Calu3 (cell line): ENCODE data around the gene TBPL2. TPM values are rescaled to one million over a fixed set of nuclear protein-coding genes. Genes with fewer than 3 reads are reported as not detected.

Experiments used
- Bru-seq: library from RNA; stranded (reverse); fragments of 400-500 nt; gene quantifications from one replicate; lab custom pipeline; 2021; lab: Mats Ljungman, UMichigan
- BruChase-seq, 2 experiments: library from RNA; stranded (reverse); fragments of 400-500 nt; gene quantifications; one replicate each; lab custom pipeline; 2021; lab: Mats Ljungman, UMichigan
- BruUV-seq: library from RNA; stranded (reverse); fragments of 400-500 nt; replicated peaks from 2 replicates; lab custom pipeline; 2021; lab: Mats Ljungman, UMichigan
- CTCF ChIA-PET: fragments of 300-600 bp; sonication (Branson Sonifier 250); formaldehyde crosslinking; loops from one replicate; lab custom pipeline; 2022; ENCODE audit warnings: antibody characterized with exemption; lab: Charles Lee
- DNase-seq: peaks from one replicate; pipeline ENCODE4 v3.0.0; 2022
- H3K27ac Mint-ChIP-seq: one replicate; pipeline ENCODE4 v1.8.0; 2022; ENCODE audit warnings: mixed read lengths; ENCODE audit not compliant: unreplicated experiment
- H3K27me3 Mint-ChIP-seq: one replicate; pipeline ENCODE4 v1.8.0; 2022; ENCODE audit warnings: mixed read lengths; ENCODE audit not compliant: unreplicated experiment
- H3K36me3 Mint-ChIP-seq: one replicate; pipeline ENCODE4 v1.8.0; 2022; ENCODE audit warnings: mild to moderate bottlenecking, moderate library complexity, mixed read lengths; ENCODE audit not compliant: insufficient read depth, unreplicated experiment
- H3K4me1 Mint-ChIP-seq: one replicate; pipeline ENCODE4 v1.8.0; 2022; ENCODE audit warnings: mild to moderate bottlenecking, low read depth, mixed read lengths; ENCODE audit not compliant: unreplicated experiment
- H3K4me3 Mint-ChIP-seq: one replicate; pipeline ENCODE4 v1.8.0; 2022; ENCODE audit warnings: mild to moderate bottlenecking, low read depth, moderate library complexity, mixed read lengths; ENCODE audit not compliant: unreplicated experiment
- H3K9me3 Mint-ChIP-seq: one replicate; pipeline ENCODE4 v1.8.0; 2022; ENCODE audit warnings: low read depth, mixed read lengths; ENCODE audit not compliant: unreplicated experiment
- intact Hi-C: fragments of 100-400 bp; cut with micrococcal nuclease; formaldehyde crosslinking; loops from one replicate; pipeline ENCODE4 v1.10.0; 2022; ENCODE audit not compliant: unreplicated experiment
- long read RNA-seq: library from polyadenylated mRNA; stranded (forward); transcript quantifications from one replicate; pipeline ENCODE4 v2.0.0, GENCODE V29; 2022
- total RNA-seq: library from RNA; stranded (reverse); gene quantifications from 2 replicates; pipeline ENCODE4 v1.2.3, GENCODE V29; 2022
- TF ChIP-seq, protein P1 (sequence below): fragments of 200-600 bp; IDR thresholded peaks from one replicate; pipeline ENCODE4 v1.8.0; 2022; ENCODE audit warnings: antibody characterized with exemption; ENCODE audit not compliant: unreplicated experiment

TBPL2 gene
- total RNA-seq (not detected in 2 replicates), Bru-seq, nascent RNA (not detected), BruChase-seq, experiment 1, labeled RNA remaining after a 6-hour chase (not detected), BruChase-seq, experiment 2, labeled RNA remaining after a 2-hour chase (percentile 4 among the genes with signal in this experiment)
- long read RNA-seq = 0 reads

DNA sequence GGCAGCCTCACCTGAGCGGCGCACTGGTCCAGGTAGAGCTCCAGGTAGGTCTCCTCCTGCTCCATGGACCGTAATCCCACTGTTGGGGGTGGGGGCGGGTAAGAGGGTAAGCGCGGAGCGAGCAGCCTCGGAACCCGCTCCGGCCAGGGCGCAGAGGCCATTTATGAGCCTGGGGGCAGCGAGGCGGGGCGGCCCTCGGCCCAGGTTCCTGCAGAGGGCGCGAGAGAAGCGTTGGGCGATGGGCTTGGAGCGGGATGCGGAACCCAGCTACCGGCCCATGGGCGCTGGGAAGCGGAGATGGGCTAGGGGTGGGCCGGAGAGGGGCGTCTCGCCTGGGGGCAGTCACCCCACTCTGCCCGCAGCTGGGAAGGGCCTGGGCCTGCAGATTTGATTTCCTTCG lies at the start of gene TBPL2:
Gene TBPL2 (minus strand): TSS at position 232 of the 400 bp plus-strand sequence. CDS start 167 bp downstream, at position 65.
- BruUV-seq = no TSS peak
- TF ChIP-seq, protein P1, sequence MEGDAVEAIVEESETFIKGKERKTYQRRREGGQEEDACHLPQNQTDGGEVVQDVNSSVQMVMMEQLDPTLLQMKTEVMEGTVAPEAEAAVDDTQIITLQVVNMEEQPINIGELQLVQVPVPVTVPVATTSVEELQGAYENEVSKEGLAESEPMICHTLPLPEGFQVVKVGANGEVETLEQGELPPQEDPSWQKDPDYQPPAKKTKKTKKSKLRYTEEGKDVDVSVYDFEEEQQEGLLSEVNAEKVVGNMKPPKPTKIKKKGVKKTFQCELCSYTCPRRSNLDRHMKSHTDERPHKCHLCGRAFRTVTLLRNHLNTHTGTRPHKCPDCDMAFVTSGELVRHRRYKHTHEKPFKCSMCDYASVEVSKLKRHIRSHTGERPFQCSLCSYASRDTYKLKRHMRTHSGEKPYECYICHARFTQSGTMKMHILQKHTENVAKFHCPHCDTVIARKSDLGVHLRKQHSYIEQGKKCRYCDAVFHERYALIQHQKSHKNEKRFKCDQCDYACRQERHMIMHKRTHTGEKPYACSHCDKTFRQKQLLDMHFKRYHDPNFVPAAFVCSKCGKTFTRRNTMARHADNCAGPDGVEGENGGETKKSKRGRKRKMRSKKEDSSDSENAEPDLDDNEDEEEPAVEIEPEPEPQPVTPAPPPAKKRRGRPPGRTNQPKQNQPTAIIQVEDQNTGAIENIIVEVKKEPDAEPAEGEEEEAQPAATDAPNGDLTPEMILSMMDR = no peak
- no peak within 1 kb of the TSS for H3K4me3 Mint-ChIP-seq
- H3K4me1 Mint-ChIP-seq = peaks cover 7% of the 10 kb centered on the region
- CTCF ChIA-PET = interaction anchor here (0.7 kb wide), 3 partner anchors 171 to 449 kb away, joined by 3 to 4 read pairs (median 3); no protein-coding TSS in a partner anchor
- H3K9me3 Mint-ChIP-seq = no peaks in the 10 kb centered on the region
- no peaks in the 10 kb centered on the region for H3K27me3 Mint-ChIP-seq
- no peaks in the 10 kb centered on the region for H3K36me3 Mint-ChIP-seq
- intact Hi-C loops = no loop called here
- no peak within 1 kb of the TSS for H3K27ac Mint-ChIP-seq
- DNase-seq = no peak

DNA sequence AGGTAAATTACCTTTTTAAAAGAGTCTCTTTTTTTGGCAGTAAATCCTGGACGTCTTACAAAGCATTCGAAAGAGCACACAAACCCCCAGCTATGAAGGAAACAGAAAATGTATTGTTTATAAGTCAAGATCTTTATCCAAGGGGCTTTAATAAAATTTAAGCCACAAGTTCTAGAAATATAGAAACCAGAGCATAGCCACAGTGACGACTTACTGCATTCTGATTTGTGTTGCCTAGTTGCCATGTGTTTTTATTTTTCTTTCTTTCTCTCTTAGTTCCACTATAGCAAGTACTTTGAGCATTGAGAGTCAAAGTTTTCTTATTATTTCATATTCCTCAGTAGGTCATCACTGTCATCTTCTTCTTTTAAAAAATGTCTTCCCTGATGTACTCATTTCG lies 47.8 kb upstream of the TBPL2 start:
- peaks cover 4% of the 10 kb centered on the region for H3K4me1 Mint-ChIP-seq
- no peak overlapping the region for H3K27ac Mint-ChIP-seq
- no peaks in the 10 kb centered on the region for H3K27me3 Mint-ChIP-seq
- CTCF ChIA-PET = no interaction called here
- H3K4me3 Mint-ChIP-seq = no peak overlapping the region
- H3K9me3 Mint-ChIP-seq = no peaks in the 10 kb centered on the region
- TF ChIP-seq, protein P1 = no peak
- no peaks in the 10 kb centered on the region for H3K36me3 Mint-ChIP-seq
- no TSS peak for BruUV-seq
- DNase-seq = no peak
- intact Hi-C loops = no loop called here

DNA sequence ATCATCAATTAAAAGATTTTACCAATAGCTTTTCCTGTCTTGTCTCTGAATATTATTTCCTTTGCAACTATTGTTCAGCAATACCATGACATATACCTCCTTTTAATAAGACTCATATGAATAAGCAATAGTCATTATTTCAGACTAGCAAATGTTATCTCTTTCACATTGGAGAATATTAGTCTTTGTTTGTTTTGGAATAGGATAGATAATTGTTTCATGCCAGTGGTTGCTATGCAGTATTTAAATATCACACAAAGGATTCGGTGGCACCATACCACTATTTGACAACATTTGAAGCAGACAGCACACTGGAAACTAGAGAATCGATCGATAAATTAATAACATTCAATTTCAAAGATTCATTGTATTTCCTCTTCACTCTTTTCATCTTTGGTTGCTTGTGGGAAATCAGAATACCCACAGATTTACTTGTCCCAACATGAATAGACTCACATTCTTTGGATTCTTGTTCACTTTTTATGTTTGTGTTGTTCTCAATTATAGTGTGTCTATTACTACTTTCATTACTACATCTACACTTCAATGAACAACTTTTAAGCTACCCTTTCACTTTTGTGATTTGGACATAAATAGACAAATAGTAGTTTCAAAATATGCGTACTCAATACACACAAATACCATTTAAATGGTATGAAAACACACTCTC lies 42.7 kb upstream of the TBPL2 start:
- no peak overlapping the region for H3K27ac Mint-ChIP-seq
- no peak overlapping the region for H3K4me3 Mint-ChIP-seq
- intact Hi-C loops = no loop called here
- H3K9me3 Mint-ChIP-seq = no peaks in the 10 kb centered on the region
- H3K4me1 Mint-ChIP-seq = peaks cover 7% of the 10 kb centered on the region
- BruUV-seq = no TSS peak
- H3K36me3 Mint-ChIP-seq = no peaks in the 10 kb centered on the region
- CTCF ChIA-PET = no interaction called here
- no peaks in the 10 kb centered on the region for H3K27me3 Mint-ChIP-seq
- TF ChIP-seq, protein P1 = no peak
- DNase-seq = no peak

DNA sequence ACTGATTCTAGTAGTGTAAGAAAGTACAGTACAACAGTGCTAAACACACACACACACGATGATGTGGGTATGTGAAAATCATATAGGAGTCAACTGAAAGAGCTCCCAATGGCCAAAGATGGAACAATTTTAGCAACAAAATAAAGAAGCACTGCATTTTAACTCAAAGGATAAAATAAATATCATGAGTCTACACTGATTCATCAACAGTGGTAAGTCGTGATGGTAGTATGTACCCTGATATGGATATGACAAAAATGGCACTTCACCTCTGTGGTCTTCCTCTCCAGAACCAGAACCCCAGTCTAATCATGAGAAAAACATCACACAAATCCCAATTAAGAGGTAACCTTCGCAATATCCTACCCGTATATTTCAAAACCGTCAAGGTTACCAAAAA lies 41.4 kb upstream of the TBPL2 start:
- no peaks in the 10 kb centered on the region for H3K36me3 Mint-ChIP-seq
- no peak for DNase-seq
- no peak overlapping the region for H3K4me3 Mint-ChIP-seq
- CTCF ChIA-PET = no interaction called here
- BruUV-seq = no TSS peak
- H3K27me3 Mint-ChIP-seq = no peaks in the 10 kb centered on the region
- intact Hi-C loops = no loop called here
- TF ChIP-seq, protein P1 = no peak
- no peaks in the 10 kb centered on the region for H3K9me3 Mint-ChIP-seq
- H3K4me1 Mint-ChIP-seq = peaks cover 7% of the 10 kb centered on the region
- H3K27ac Mint-ChIP-seq = no peak overlapping the region
